H9 (cell line): ENCODE results near the gene ATF6. TPM values are rescaled to one million over a fixed set of nuclear protein-coding genes. Genes with fewer than 3 reads are reported as not detected.

Source experiments
- DNase-seq: peaks from one replicate; pipeline ENCODE4 v3.0.0-alpha.2; 2017
- H2AFZ ChIP-seq: one replicate; pipeline ENCODE4 v1.6.1; 2013; ENCODE audit warnings: mild to moderate bottlenecking, low read length, control low read depth, moderate library complexity
- H2AK5ac ChIP-seq: 2 replicates; pipeline ENCODE4 v1.6.1; 2013; ENCODE audit warnings: low read length, control low read depth, mixed read lengths; ENCODE audit not compliant: insufficient read length
- H2BK120ac ChIP-seq: one replicate; pipeline ENCODE4 v1.6.1; 2013; ENCODE audit warnings: low read depth, mild to moderate bottlenecking, low read length, control low read depth, inconsistent platforms; ENCODE audit not compliant: poor library complexity, severe bottlenecking
- H2BK12ac ChIP-seq: 2 replicates; pipeline ENCODE4 v1.6.1; 2013; ENCODE audit warnings: low read length, control low read depth, mixed read lengths, low read depth; ENCODE audit not compliant: insufficient read length
- H2BK15ac ChIP-seq: 2 replicates; pipeline ENCODE4 v1.6.1; 2013; ENCODE audit warnings: low read depth, low read length, control low read depth
- H2BK20ac ChIP-seq: one replicate; pipeline ENCODE4 v1.6.1; 2013; ENCODE audit warnings: low read depth, mild to moderate bottlenecking, low read length, control low read depth, inconsistent platforms; ENCODE audit not compliant: poor library complexity, severe bottlenecking
- H2BK5ac ChIP-seq: 2 replicates; pipeline ENCODE4 v1.6.1; 2013; ENCODE audit warnings: low read length, control low read depth, mixed read lengths; ENCODE audit not compliant: insufficient read length
- H3K14ac ChIP-seq: 2 replicates; pipeline ENCODE4 v1.6.1; 2013; ENCODE audit warnings: low read length, control low read depth; ENCODE audit not compliant: insufficient read depth
- H3K18ac ChIP-seq: 2 replicates; pipeline ENCODE4 v1.6.1; 2013; ENCODE audit warnings: low read depth, mild to moderate bottlenecking, mixed read lengths, low read length, control low read depth; ENCODE audit not compliant: insufficient read length
- H3K23ac ChIP-seq: 2 replicates; pipeline ENCODE4 v1.6.1; 2013; ENCODE audit warnings: low read length, control low read depth, mixed read lengths, low read depth; ENCODE audit not compliant: insufficient read length
- H3K23me2 ChIP-seq: 2 replicates; pipeline ENCODE4 v1.6.1; 2013; ENCODE audit warnings: low read depth, mild to moderate bottlenecking, mixed read lengths, low read length, control low read depth; ENCODE audit not compliant: insufficient read length, poor library complexity, severe bottlenecking
- H3K27ac ChIP-seq: 2 replicates; pipeline ENCODE4 v1.5.1; 2013; ENCODE audit warnings: low read length, control low read depth, mixed read lengths, low read depth; ENCODE audit not compliant: insufficient read length
- H3K27me3 ChIP-seq: 2 replicates; pipeline ENCODE4 v1.6.1; 2013; ENCODE audit warnings: low read length, control low read depth, inconsistent platforms; ENCODE audit not compliant: insufficient read depth
- H3K4ac ChIP-seq: 2 replicates; pipeline ENCODE4 v1.6.1; 2013; ENCODE audit warnings: low read depth, mild to moderate bottlenecking, control low read depth, inconsistent platforms, low read length, moderate library complexity
- H3K4me1 ChIP-seq: 2 replicates; pipeline ENCODE4 v1.6.1; 2013; ENCODE audit warnings: low read length, control low read depth, inconsistent platforms; ENCODE audit not compliant: insufficient read depth
- H3K4me2 ChIP-seq: 2 replicates; pipeline ENCODE4 v1.6.1; 2013; ENCODE audit warnings: low read length, control low read depth, mixed read lengths; ENCODE audit not compliant: insufficient read length, insufficient read depth
- H3K56ac ChIP-seq: 2 replicates; pipeline ENCODE4 v1.6.1; 2013; ENCODE audit warnings: low read depth, mild to moderate bottlenecking, mixed read lengths, low read length, control low read depth; ENCODE audit not compliant: insufficient read length
- H3K79me1 ChIP-seq: 2 replicates; pipeline ENCODE4 v1.6.1; 2013; ENCODE audit warnings: low read depth, mild to moderate bottlenecking, moderate library complexity, low read length, control low read depth, inconsistent platforms; ENCODE audit not compliant: insufficient read depth, poor library complexity, severe bottlenecking
- H3K79me2 ChIP-seq: 2 replicates; pipeline ENCODE4 v1.6.1; 2013; ENCODE audit warnings: low read length, control low read depth, inconsistent platforms; ENCODE audit not compliant: insufficient read depth
- H3K9ac ChIP-seq: 2 replicates; pipeline ENCODE4 v1.6.1; 2013; ENCODE audit warnings: low read length, control low read depth, mixed read lengths; ENCODE audit not compliant: insufficient read length; ENCODE audit errors: extremely low read depth
- H3K9me3 ChIP-seq: one replicate; pipeline ENCODE4 v1.6.1; 2013; ENCODE audit warnings: low read depth, low read length, inconsistent platforms; ENCODE audit not compliant: control insufficient read depth
- H3T11ph ChIP-seq: one replicate; pipeline ENCODE4 v1.6.1; 2013; ENCODE audit warnings: mild to moderate bottlenecking, low read length, control low read depth, inconsistent platforms
- H4K20me1 ChIP-seq: one replicate; pipeline ENCODE4 v1.6.1; 2013; ENCODE audit not compliant: control insufficient read depth, insufficient read length, insufficient read depth
- H4K5ac ChIP-seq: 2 replicates; pipeline ENCODE4 v1.6.1; 2013; ENCODE audit warnings: low read depth, mild to moderate bottlenecking, mixed read lengths, low read length, control low read depth; ENCODE audit not compliant: insufficient read length
- H4K8ac ChIP-seq: replicated peaks from 2 replicates; pipeline ENCODE4 v1.6.1; 2013; ENCODE audit warnings: low read length, control low read depth, mixed read lengths, low read depth; ENCODE audit not compliant: insufficient read length
- H4K91ac ChIP-seq: 2 replicates; pipeline ENCODE4 v1.6.1; 2013; ENCODE audit warnings: low read depth, mild to moderate bottlenecking, moderate library complexity, mixed read lengths, low read length, control low read depth; ENCODE audit not compliant: insufficient read length
- H3K27ac Mint-ChIP-seq, 3 experiments: 2 replicates in 2 of 3; 3 replicates in 1 of 3; pipeline ENCODE4 v1.8.0; 2020 to 2021; ENCODE audit warnings: mixed read lengths in 3 of 3, mild to moderate bottlenecking in 1 of 3, moderate library complexity in 1 of 3
- H3K27me3 Mint-ChIP-seq: 2 replicates; pipeline ENCODE4 v1.8.0; 2021; ENCODE audit warnings: low read depth, mild to moderate bottlenecking, moderate library complexity, mixed read lengths
- H3K36me3 Mint-ChIP-seq, 3 experiments: 2 replicates in 2 of 3; 3 replicates in 1 of 3; pipeline ENCODE4 v1.8.0; 2020 to 2021; ENCODE audit warnings: low read depth in 3 of 3, mixed read lengths in 3 of 3; ENCODE audit not compliant: insufficient read depth in 1 of 3
- H3K4me1 Mint-ChIP-seq, 2 experiments: 2 replicates each; pipeline ENCODE4 v1.8.0; 2020; ENCODE audit warnings: mixed read lengths in 2 of 2
- H3K4me3 Mint-ChIP-seq, 2 experiments: 2 replicates in 1 of 2; 3 replicates in 1 of 2; pipeline ENCODE4 v1.8.0; 2020 to 2021; ENCODE audit warnings: mild to moderate bottlenecking in 2 of 2, mixed read lengths in 2 of 2, moderate library complexity in 1 of 2
- H3K9me3 Mint-ChIP-seq, 2 experiments: 2 replicates in 1 of 2; 3 replicates in 1 of 2; pipeline ENCODE4 v1.8.0; 2020; ENCODE audit warnings: mild to moderate bottlenecking in 2 of 2, mixed read lengths in 2 of 2, moderate library complexity in 1 of 2
- WGBS: extraction: QIAGEN DNeasy Blood & Tissue Kit; methylation state at CpG from one replicate; pipeline ENCODE4 v1.1.7; 2013; ENCODE audit warnings: missing lambda C conversion rate, low lambda C conversion rate, mixed read lengths; ENCODE audit not compliant: insufficient read length; ENCODE audit errors: extremely low coverage; 5-methylcytosine and 5-hydroxymethylcytosine counted together
- total RNA-seq: library from RNA; stranded (reverse); gene quantifications from 2 replicates; pipeline ENCODE4 v1.2.1, GENCODE V29; 2021
- TF ChIP-seq, protein P1 (sequence below): fragments of 200-600 bp; sonication (generic); conservative IDR thresholded peaks from 3 replicates; pipeline ENCODE4 v1.8.0; 2021; ENCODE audit warnings: antibody characterized with exemption, mild to moderate bottlenecking

Gene ATF6
- total RNA-seq, 1 experiment from 2014 or later = 11.2 TPM

DNA sequence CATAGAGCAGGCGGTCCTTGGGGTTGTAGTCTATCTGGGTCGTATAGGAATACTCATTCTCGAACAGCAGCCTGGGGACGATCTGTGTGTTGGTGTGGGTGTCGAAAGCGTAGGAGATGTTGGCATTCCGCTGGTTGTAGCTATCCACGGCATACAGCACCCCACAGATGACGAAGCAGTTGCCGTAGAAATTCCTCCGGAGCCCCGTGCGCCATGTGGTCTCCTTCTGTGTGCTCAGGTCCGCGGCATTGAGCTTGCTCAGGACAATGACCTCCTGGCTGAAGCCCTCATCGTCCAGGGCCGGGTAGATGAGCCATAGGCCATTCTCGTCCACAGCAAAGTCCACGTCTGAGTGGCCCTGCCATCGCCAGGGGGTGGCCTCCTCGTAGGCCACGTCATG is 217.6 kb downstream of the ATF6 start:
- no peak overlapping the region for H3K9ac ChIP-seq
- Mint-ChIP-seq H3K36me3 (peaks cover 2 to 9% (median 7%) of the 10 kb centered on the region in 3 experiments; a peak in 5 of 7 replicates), H3K4me3 (no peak overlapping the region), H3K27me3 (peaks cover 5% of the 10 kb centered on the region), H3K4me1 (no peaks in the 10 kb centered on the region), H3K9me3 (peaks cover 7 to 8% of the 10 kb centered on the region in 2 experiments), H3K27ac (peak overlapping the region in 1 of 3 experiments; percentile 72; a peak in 1 of 7 replicates)
- H3K27ac ChIP-seq = no peak overlapping the region
- H3K23ac ChIP-seq = no peak overlapping the region
- H3K9me3 ChIP-seq = peaks cover 10% of the 10 kb centered on the region
- no peaks in the 10 kb centered on the region for H3K27me3 ChIP-seq
- no peak overlapping the region for H2BK120ac ChIP-seq
- TF ChIP-seq, protein P1, sequence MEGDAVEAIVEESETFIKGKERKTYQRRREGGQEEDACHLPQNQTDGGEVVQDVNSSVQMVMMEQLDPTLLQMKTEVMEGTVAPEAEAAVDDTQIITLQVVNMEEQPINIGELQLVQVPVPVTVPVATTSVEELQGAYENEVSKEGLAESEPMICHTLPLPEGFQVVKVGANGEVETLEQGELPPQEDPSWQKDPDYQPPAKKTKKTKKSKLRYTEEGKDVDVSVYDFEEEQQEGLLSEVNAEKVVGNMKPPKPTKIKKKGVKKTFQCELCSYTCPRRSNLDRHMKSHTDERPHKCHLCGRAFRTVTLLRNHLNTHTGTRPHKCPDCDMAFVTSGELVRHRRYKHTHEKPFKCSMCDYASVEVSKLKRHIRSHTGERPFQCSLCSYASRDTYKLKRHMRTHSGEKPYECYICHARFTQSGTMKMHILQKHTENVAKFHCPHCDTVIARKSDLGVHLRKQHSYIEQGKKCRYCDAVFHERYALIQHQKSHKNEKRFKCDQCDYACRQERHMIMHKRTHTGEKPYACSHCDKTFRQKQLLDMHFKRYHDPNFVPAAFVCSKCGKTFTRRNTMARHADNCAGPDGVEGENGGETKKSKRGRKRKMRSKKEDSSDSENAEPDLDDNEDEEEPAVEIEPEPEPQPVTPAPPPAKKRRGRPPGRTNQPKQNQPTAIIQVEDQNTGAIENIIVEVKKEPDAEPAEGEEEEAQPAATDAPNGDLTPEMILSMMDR = no peak
- H2BK12ac ChIP-seq = no peak overlapping the region
- H3K14ac ChIP-seq = peak overlapping the region; percentile 37; the same call in 1 of the 2 replicates
- H4K91ac ChIP-seq = no peak overlapping the region
- no peak overlapping the region for H2AFZ ChIP-seq
- H3T11ph ChIP-seq = no peak overlapping the region
- no peaks in the 10 kb centered on the region for H3K4me1 ChIP-seq
- no CpG with 5 or more reads among the region's 22 CpGs for WGBS
- H3K18ac ChIP-seq = no peak overlapping the region
- no peak overlapping the region for H3K4me2 ChIP-seq
- peak overlapping the region; percentile 35 for H4K8ac ChIP-seq
- H2BK5ac ChIP-seq = no peak overlapping the region
- no peaks in the 10 kb centered on the region for H3K79me2 ChIP-seq
- DNase-seq = no peak
- H2BK15ac ChIP-seq = no peak overlapping the region
- no peak overlapping the region for H4K5ac ChIP-seq
- H3K56ac ChIP-seq = no peak overlapping the region
- H4K20me1 ChIP-seq = no peaks in the 10 kb centered on the region
- H3K4ac ChIP-seq = no peak overlapping the region
- no peaks in the 10 kb centered on the region for H3K23me2 ChIP-seq
- H2AK5ac ChIP-seq = no peak overlapping the region
- no peaks in the 10 kb centered on the region for H3K79me1 ChIP-seq
- no peak overlapping the region for H2BK20ac ChIP-seq
